K562 (cell line): ENCODE measurements around the gene DRD3. TPM values are rescaled to one million over a fixed set of nuclear protein-coding genes. Genes with fewer than 3 reads are reported as not detected.

Source experiments
- ETV6 ChIP-seq, 3 experiments: fragments of 150-350 bp in 1 of 3; sonication (generic) in 1 of 3; formaldehyde crosslinking in 1 of 3; IDR thresholded peaks; 2 replicates each; pipeline versions ENCODE4 v1.6.1 to v1.8.0; 2014 to 2022; ENCODE audit warnings: borderline replicate concordance in 2 of 3, low read depth in 2 of 3, antibody characterized with exemption in 1 of 3, low read length in 1 of 3, mild to moderate bottlenecking in 1 of 3, missing genetic modification reagents in 1 of 3
- IRF1 ChIP-seq: sonication (generic); formaldehyde crosslinking; IDR thresholded peaks from 2 replicates; pipeline ENCODE4 v1.8.0; 2022; ENCODE audit warnings: missing genetic modification reagents, mild to moderate bottlenecking, borderline replicate concordance
- POLR2A ChIP-seq: fragments of 450-650 bp; conservative IDR thresholded peaks from 2 replicates; pipeline ENCODE4 v1.6.1; 2016
- SIN3A ChIP-seq, 2 experiments: fragments of 150-350 bp in 1 of 2; IDR thresholded peaks; 2 replicates each; pipeline ENCODE4 v1.6.1; 2011 to 2016; ENCODE audit warnings: borderline replicate concordance in 2 of 2, low read depth in 2 of 2, low read length in 2 of 2, mild to moderate bottlenecking in 2 of 2, moderate library complexity in 2 of 2; ENCODE audit not compliant: control insufficient read depth in 1 of 2
- STAG1 ChIP-seq: sonication (generic); formaldehyde crosslinking; IDR thresholded peaks from 2 replicates; pipeline ENCODE4 v1.5.0; 2020; ENCODE audit warnings: missing genetic modification reagents, borderline replicate concordance
- ZNF830 ChIP-seq: fragments of 250-450 bp; sonication (Bioruptor Pico); IDR thresholded peaks from 2 replicates; pipeline ENCODE4 v1.5.0; 2021; ENCODE audit warnings: mild to moderate bottlenecking
- polyA plus RNA-seq, 8 experiments: library from polyadenylated mRNA; depleted of rRNA in 4 of 8; stranded (reverse) in 5 of 8; unstranded in 3 of 8; fragments of >200 nt; fragmentation: Nextera tagmentation in 2 of 8; fragmentation: Illumina TruSeq in 1 of 8; extraction: Ambion mirVana in 2 of 8; extraction: Trizol in 1 of 8; gene quantifications; 2 replicates each; pipeline versions ENCODE4 v1.2.1 to v1.2.3, GENCODE V29; 2011 to 2014; ENCODE audit warnings: inconsistent platforms in 1 of 8, missing spikeins in 1 of 8
- total RNA-seq, 7 experiments: library from RNA; depleted of rRNA in 6 of 7; stranded (reverse); fragments of >200 nt in 6 of 7; fragmentation: Illumina TruSeq in 2 of 7; extraction: Trizol in 2 of 7; gene quantifications; 2 replicates each; pipeline versions ENCODE4 v1.2.1 to v1.2.3, GENCODE V29; 2011 to 2021; ENCODE audit warnings: low replicate concordance in 1 of 7

The DRD3 gene
- total and polyA plus RNA-seq, 9 of the 15 experiments (the other 6 are each of a cell fraction or from before 2014, with no cell fraction given), result not detected

- TF ChIP-seq ZNF830 (no peak), STAG1 (CRISPR knock-in tag) (no peak), ETV6 (IDR thresholded peaks at IDR 0.05; ENCODE audit: borderline replicate concordance in 1 of 2, low read depth in 2 of 2, low read length in 1 of 2) (no peak), ETV6 (CRISPR knock-in tag; IDR thresholded peaks at IDR 0.05; ENCODE audit: borderline replicate concordance) (no peak), IRF1 (CRISPR knock-in tag) (no peak), SIN3A (IDR thresholded peaks at IDR 0.05; ENCODE audit: borderline replicate concordance in 2 of 2, control insufficient read depth in 1 of 2, low read depth in 2 of 2, low read length in 2 of 2) (no peak), POLR2A (no peak)
- TF ChIP-seq, all 486 proteins: peak for 0
Measured at GRCh38 chr3:114078126-114078525, 100.7 kb downstream of the DRD3 start (continued).

Other genes starting within 250 kb of the DRD3 start
- 0.27 and 1.0 TPM in 2 replicates for gene ZDHHC23, start 231.0 kb downstream of the DRD3 start, total RNA-seq (2014; rRNA removed)
- gene ZDHHC23, start 231.0 kb downstream of the DRD3 start, total RNA-seq (2014; rRNA removed; fragmentation: Illumina TruSeq; extraction: Trizol), result 0.55 and 1.5 TPM in 2 replicates
- 0.40 and 0.41 TPM in 2 replicates for gene ZDHHC23, start 231.0 kb downstream of the DRD3 start, total RNA-seq (2015; rRNA removed; fragmentation: Illumina TruSeq; extraction: Trizol)
- gene ZDHHC23, start 231.0 kb downstream of the DRD3 start, total RNA-seq (2021), result 1.1 and 1.6 TPM in 2 replicates
- gene ZDHHC23, start 231.0 kb downstream of the DRD3 start, polyA plus RNA-seq (2011; rRNA removed), result 0.60 and 2.7 TPM in 2 replicates
- 0.82 and 0.97 TPM in 2 replicates for gene ZDHHC23, start 231.0 kb downstream of the DRD3 start, polyA plus RNA-seq (2014; fragmentation: Illumina TruSeq; extraction: Trizol)
- under 1 TPM; 0.22 to 0.25 TPM for gene ZDHHC23, start 231.0 kb downstream of the DRD3 start, polyA plus RNA-seq (2014; fragmentation: Nextera tagmentation; extraction: Ambion mirVana)
- 1.0 TPM in 2 replicates for gene ZDHHC23, start 231.0 kb downstream of the DRD3 start, polyA plus RNA-seq (2014; rRNA removed)
- gene CCDC191, start 122.5 kb downstream of the DRD3 start, total RNA-seq (2014; rRNA removed), result 0.18 and 0.29 TPM in 2 replicates
- gene CCDC191, start 122.5 kb downstream of the DRD3 start, total RNA-seq (2014; rRNA removed; fragmentation: Illumina TruSeq; extraction: Trizol), result 0.47 and 0.83 TPM in 2 replicates
- 0.22 and 0.38 TPM in 2 replicates for gene CCDC191, start 122.5 kb downstream of the DRD3 start, total RNA-seq (2015; rRNA removed; fragmentation: Illumina TruSeq; extraction: Trizol)
- gene CCDC191, start 122.5 kb downstream of the DRD3 start, total RNA-seq (2021), result 0.09 and 0.11 TPM in 2 replicates
- 0.39 and 0.42 TPM in 2 replicates for gene CCDC191, start 122.5 kb downstream of the DRD3 start, polyA plus RNA-seq (2011; rRNA removed)
- gene CCDC191, start 122.5 kb downstream of the DRD3 start, polyA plus RNA-seq (2014; fragmentation: Illumina TruSeq; extraction: Trizol), result 0.28 and 0.52 TPM in 2 replicates
- gene CCDC191, start 122.5 kb downstream of the DRD3 start, polyA plus RNA-seq (2014; fragmentation: Nextera tagmentation; extraction: Ambion mirVana), result under 1 TPM; 0.10 to 0.55 TPM
- gene CCDC191, start 122.5 kb downstream of the DRD3 start, polyA plus RNA-seq (2014; rRNA removed), result 0.03 and 0.17 TPM in 2 replicates
- 10.5 and 14.8 TPM in 2 replicates for gene QTRT2, start 122.3 kb downstream of the DRD3 start, total RNA-seq (2014; rRNA removed)
- 24.1 and 25.6 TPM in 2 replicates for gene QTRT2, start 122.3 kb downstream of the DRD3 start, total RNA-seq (2014; rRNA removed; fragmentation: Illumina TruSeq; extraction: Trizol)
- 21.9 and 25.1 TPM in 2 replicates for gene QTRT2, start 122.3 kb downstream of the DRD3 start, total RNA-seq (2015; rRNA removed; fragmentation: Illumina TruSeq; extraction: Trizol)
- 20.7 and 25.3 TPM in 2 replicates for gene QTRT2, start 122.3 kb downstream of the DRD3 start, total RNA-seq (2021)
- gene QTRT2, start 122.3 kb downstream of the DRD3 start, polyA plus RNA-seq (2011; rRNA removed), result 10.6 and 14.6 TPM in 2 replicates
- 14.6 and 21.2 TPM in 2 replicates for gene QTRT2, start 122.3 kb downstream of the DRD3 start, polyA plus RNA-seq (2014; fragmentation: Illumina TruSeq; extraction: Trizol)
- gene QTRT2, start 122.3 kb downstream of the DRD3 start, polyA plus RNA-seq (2014; fragmentation: Nextera tagmentation; extraction: Ambion mirVana), result 10 to 100 TPM; 15.9 to 17.3 TPM
- gene QTRT2, start 122.3 kb downstream of the DRD3 start, polyA plus RNA-seq (2014; rRNA removed), result 10.2 and 11.6 TPM in 2 replicates
- gene ZNF80, start 58.5 kb upstream of the DRD3 start, total RNA-seq (2014; rRNA removed), result 0.05 TPM in 1 of 2 replicates, not detected in the other
- 0.06 TPM in 1 of 2 replicates, not detected in the other for gene ZNF80, start 58.5 kb upstream of the DRD3 start, total RNA-seq (2014; rRNA removed; fragmentation: Illumina TruSeq; extraction: Trizol)
- gene ZNF80, start 58.5 kb upstream of the DRD3 start, total RNA-seq (2015; rRNA removed; fragmentation: Illumina TruSeq; extraction: Trizol), result 0.04 TPM in 1 of 2 replicates, not detected in the other
- gene ZNF80, start 58.5 kb upstream of the DRD3 start, total RNA-seq (2021), result not detected in 2 replicates
- gene ZNF80, start 58.5 kb upstream of the DRD3 start, polyA plus RNA-seq (2011; rRNA removed), result 0.03 TPM in 1 of 2 replicates, not detected in the other
- gene ZNF80, start 58.5 kb upstream of the DRD3 start, polyA plus RNA-seq (2014; fragmentation: Illumina TruSeq; extraction: Trizol), result 0.07 TPM in 1 of 2 replicates, not detected in the other
- gene ZNF80, start 58.5 kb upstream of the DRD3 start, polyA plus RNA-seq (2014; fragmentation: Nextera tagmentation; extraction: Ambion mirVana), result under 1 TPM; 0.01 to 0.06 TPM
- gene ZNF80, start 58.5 kb upstream of the DRD3 start, polyA plus RNA-seq (2014; rRNA removed), result not detected in 2 replicates
- gene TIGIT, start 115.0 kb upstream of the DRD3 start, total RNA-seq (2014; rRNA removed), result not detected in 2 replicates
- not detected in 2 replicates for gene TIGIT, start 115.0 kb upstream of the DRD3 start, total RNA-seq (2014; rRNA removed; fragmentation: Illumina TruSeq; extraction: Trizol)
- not detected in 2 replicates for gene TIGIT, start 115.0 kb upstream of the DRD3 start, total RNA-seq (2015; rRNA removed; fragmentation: Illumina TruSeq; extraction: Trizol)
- gene TIGIT, start 115.0 kb upstream of the DRD3 start, total RNA-seq (2021), result 0.11 and 0.13 TPM in 2 replicates
- gene TIGIT, start 115.0 kb upstream of the DRD3 start, polyA plus RNA-seq (2011; rRNA removed), result not detected in 2 replicates
- not detected in 2 replicates for gene TIGIT, start 115.0 kb upstream of the DRD3 start, polyA plus RNA-seq (2014; fragmentation: Illumina TruSeq; extraction: Trizol)
- gene TIGIT, start 115.0 kb upstream of the DRD3 start, polyA plus RNA-seq (2014; fragmentation: Nextera tagmentation; extraction: Ambion mirVana), result not detected
- gene TIGIT, start 115.0 kb upstream of the DRD3 start, polyA plus RNA-seq (2014; rRNA removed), result not detected in 2 replicates